Ovary (tissue), 9 donors: Measurements from ENCODE around the gene ANKRD22. TPM values are rescaled to one million over a fixed set of nuclear protein-coding genes. Genes with fewer than 3 reads are reported as not detected.

Source experiments
- DNase-seq, 5 donors: peaks; one replicate each; pipeline ENCODE4 v3.0.0-alpha.2; 2019 to 2020
- H3K27ac ChIP-seq, 2 donors: fragments of 200-600 bp; one replicate each; pipeline versions ENCODE4 v1.5.1 to v1.8.0; 2019 to 2022
- H3K27me3 ChIP-seq: fragments of 200-600 bp; one replicate; pipeline ENCODE4 v1.8.0; 2022
- H3K36me3 ChIP-seq: fragments of 200-600 bp; sonication (generic); one replicate; pipeline ENCODE4 v1.5.1; 2019
- H3K4me1 ChIP-seq: one replicate; pipeline ENCODE4 v1.8.1; 2013; ENCODE audit warnings: mild to moderate bottlenecking, moderate library complexity; ENCODE audit not compliant: insufficient read depth
- H3K4me3 ChIP-seq: fragments of 200-600 bp; sonication (generic); one replicate; pipeline ENCODE4 v1.5.1; 2017
- H3K9me3 ChIP-seq, 2 donors: fragments of 200-600 bp in 1 of 2; sonication (generic) in 1 of 2; one replicate each; pipeline versions ENCODE4 v1.5.1 to v1.8.1; 2013 to 2019; ENCODE audit warnings: mild to moderate bottlenecking in 1 of 2, moderate library complexity in 1 of 2
- CTCF ChIP-seq, 3 donors: fragments of 450-650 bp in 2 of 3; fragments of 200-600 bp in 1 of 3; IDR thresholded peaks; one replicate each; pipeline versions ENCODE4 v1.5.1 to v1.8.0; 2016 to 2022; ENCODE audit warnings: antibody characterized with exemption in 3 of 3, mild to moderate bottlenecking in 1 of 3
- EP300 ChIP-seq: sonication (generic); formaldehyde crosslinking; IDR thresholded peaks from one replicate; pipeline ENCODE4 v1.6.1; 2017; ENCODE audit warnings: antibody characterized with exemption
- POLR2A ChIP-seq: fragments of 450-650 bp; IDR thresholded peaks from one replicate; pipeline ENCODE4 v1.6.1; 2017; ENCODE audit warnings: antibody characterized with exemption, mild to moderate bottlenecking, moderate library complexity
- WGBS, 3 donors: extraction: QIAGEN DNeasy Blood & Tissue Kit in 1 of 3; methylation state at CpG; one replicate each; pipeline versions ENCODE4 v1.1.5 to v1.1.7; 2013 to 2017; 5-methylcytosine and 5-hydroxymethylcytosine counted together
- intact Hi-C, 4 donors: fragments of 100-400 bp; cut with DNase I; formaldehyde crosslinking; loops; one replicate each; pipeline versions ENCODE4 v1.11.0 to v1.15.1; 2022 to 2023
- polyA plus RNA-seq, 2 donors: library from polyadenylated mRNA; stranded (reverse); fragments of 200-250 nt in 1 of 2; fragments of 350-450 nt in 1 of 2; fragmentation: Illumina TruSeq in 1 of 2; extraction: RNeasy Lipid Tissue Mini Kit (QIAGEN cat#74804) in 1 of 2; gene quantifications; one replicate each; pipeline ENCODE4 v1.2.3, GENCODE V29; 2013 to 2014
- total RNA-seq, 7 donors: library from RNA; depleted of rRNA in 2 of 7; stranded (reverse); fragments of >200 nt in 2 of 7; fragmentation: NEBNext Ultra II Directional in 3 of 7; extraction: Animal tissue kit (Norgen Biotek cat#: 25700) in 3 of 7; gene quantifications; one replicate each; pipeline versions ENCODE4 v1.1.0 to v1.2.4, GENCODE V29; 2016 to 2023
- donor health status: DM: no; HTN: no; CAD: no; lungs with moderate emphysema.
- donor health status: DM: no; HTN: no; CAD: no.
- donor health status: Bipolar disorder and iron deficiency.
- donor health status: DM: yes; HTN: yes; CAD: no.
- donor health status: DM: no; HTN: no; CAD: no.
- donor health status: DM: yes; HTN: yes; CAD: no.

The ANKRD22 gene
- total and polyA plus RNA-seq, 9 donors: 0.42 to 0.63 TPM; not detected in 7

DNA sequence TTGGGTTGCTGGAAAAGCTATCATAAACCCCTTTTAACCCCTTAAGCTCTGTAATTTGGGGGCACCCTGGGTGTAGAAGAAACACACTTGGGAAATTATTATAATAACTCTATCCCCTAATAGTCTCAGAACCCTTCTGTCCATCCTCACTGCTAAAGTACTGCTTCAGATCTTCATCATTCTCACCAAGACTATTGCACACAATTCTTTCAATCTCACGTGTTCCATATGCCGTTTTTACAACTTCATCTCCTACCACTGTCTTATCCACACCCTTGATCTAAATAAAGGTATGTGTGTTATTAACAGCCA lies 15.8 kb downstream of the ANKRD22 start:
- Histone ChIP-seq H3K27me3 (no peaks in the 10 kb centered on the region), H3K9me3 (no peaks in the 10 kb centered on the region), H3K4me3 (no peak overlapping the region), H3K36me3 (no peaks in the 10 kb centered on the region), H3K27ac (no peak overlapping the region), H3K4me1 (no peaks in the 10 kb centered on the region)
- WGBS, 3 donors: 15 to 22% (median 19%) methylated on average over 2 of the region's 2 CpGs
- intact Hi-C loops: loop anchor here (2.0 to 10.0 kb wide), 7 partner anchors 91 to 381 kb away; no protein-coding TSS in a partner anchor
- DNase-seq: no peak
- TF ChIP-seq CTCF (IDR thresholded peaks at IDR 0.05): no peak
- TF ChIP-seq EP300: no peak
- TF ChIP-seq POLR2A: no peak

DNA sequence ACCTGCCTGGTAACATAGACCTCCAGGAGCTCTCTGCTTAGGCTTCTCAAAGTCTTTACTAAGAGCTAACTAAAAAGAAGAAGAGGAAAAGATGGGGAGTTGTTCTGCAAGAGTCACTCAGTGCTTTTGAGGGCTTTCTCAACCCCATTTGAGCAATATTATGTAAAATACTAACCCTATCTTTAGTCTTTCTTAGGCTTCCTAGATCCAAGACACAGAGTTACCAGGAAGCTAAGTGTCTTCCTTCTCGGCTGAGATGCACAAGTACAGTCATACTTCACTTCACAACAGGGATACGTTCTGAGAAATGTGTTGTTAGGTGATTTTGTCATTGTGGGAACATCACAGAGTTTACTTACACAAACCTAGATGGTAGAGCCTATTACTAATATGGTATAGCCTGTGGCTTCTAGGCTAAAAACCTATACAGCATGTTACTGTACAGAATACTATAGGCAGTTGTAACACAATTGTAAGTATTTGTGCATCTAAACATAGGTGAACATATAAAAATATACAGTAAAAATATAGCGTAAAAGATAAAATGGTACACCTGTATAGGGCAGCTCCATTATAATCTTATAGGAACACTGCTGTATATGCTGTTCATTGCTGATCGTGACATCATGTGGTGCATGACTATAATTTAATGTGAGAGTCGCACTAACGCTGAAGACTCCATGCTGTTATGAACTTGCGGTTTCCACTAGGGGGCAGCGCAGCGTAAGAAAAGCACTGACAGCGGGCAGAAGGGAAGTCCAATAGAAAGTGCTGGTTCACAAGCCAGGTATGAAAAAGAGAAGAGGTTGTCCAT lies 16.3 kb downstream of the ANKRD22 start:
- Histone ChIP-seq H3K9me3 (no peaks in the 10 kb centered on the region), H3K4me1 (no peaks in the 10 kb centered on the region), H3K36me3 (no peaks in the 10 kb centered on the region), H3K27ac (no peak overlapping the region), H3K4me3 (no peak overlapping the region), H3K27me3 (no peaks in the 10 kb centered on the region)
- intact Hi-C loops: loop anchor here (5.0 to 10.0 kb wide), 4 partner anchors 97 to 382 kb away; no protein-coding TSS in a partner anchor
- DNase-seq: peak; percentile 78 to 91 (median 88)
- 17 to 18% (median 18%) methylated on average over 10 of the region's 10 CpGs for WGBS, 3 donors
- no peak for TF ChIP-seq EP300
- peak; percentile 25 for TF ChIP-seq POLR2A
- peak; percentile 76 to 93 (median 91) for TF ChIP-seq CTCF (IDR thresholded peaks at IDR 0.05)

DNA sequence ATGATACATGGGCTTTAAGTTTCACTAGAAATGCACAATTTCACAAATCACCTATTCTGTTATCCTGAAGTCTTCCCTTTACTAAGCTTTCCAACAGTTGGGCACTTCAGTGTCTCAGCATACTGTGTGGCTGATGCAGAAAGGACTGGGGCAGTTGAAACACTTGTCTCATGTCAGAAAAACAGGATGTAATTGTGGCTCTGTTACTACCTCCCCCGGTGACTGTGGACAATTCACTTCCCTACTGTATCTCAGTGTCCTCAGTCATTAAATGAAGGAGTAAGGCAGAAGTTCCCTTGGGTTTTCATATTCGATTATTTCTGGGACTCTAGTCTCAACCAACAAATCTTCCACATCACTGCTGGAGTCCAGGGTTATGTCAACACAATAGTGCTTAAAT lies 17.9 kb downstream of the ANKRD22 start:
- no peak for DNase-seq
- Histone ChIP-seq H3K36me3 (no peaks in the 10 kb centered on the region), H3K27ac (no peak overlapping the region), H3K4me3 (no peak overlapping the region), H3K4me1 (no peaks in the 10 kb centered on the region), H3K9me3 (no peaks in the 10 kb centered on the region), H3K27me3 (no peaks in the 10 kb centered on the region)
- intact Hi-C loops: loop anchor here in 2 of 4 donors (10.0 kb wide), 2 partner anchors 191 to 381 kb away; no protein-coding TSS in a partner anchor
- 65 to 77% (median 68%) methylated on average over 2 of the region's 2 CpGs for WGBS, 3 donors
- no peak for TF ChIP-seq CTCF (IDR thresholded peaks at IDR 0.05)
- no peak for TF ChIP-seq EP300
- TF ChIP-seq POLR2A: no peak

- no peak for DNase-seq
- H3K27me3 ChIP-seq: no peaks in the 10 kb centered on the region
- no peak overlapping the region for H3K27ac ChIP-seq
- intact Hi-C loops: loop anchor here in 2 of 4 donors (10.0 kb wide), 2 partner anchors 192 to 382 kb away; no protein-coding TSS in a partner anchor
- TF ChIP-seq POLR2A (no peak), EP300 (no peak), CTCF (IDR thresholded peaks at IDR 0.05) (no peak)
- H3K4me1 ChIP-seq: no peaks in the 10 kb centered on the region
- no peaks in the 10 kb centered on the region for H3K36me3 ChIP-seq
- H3K9me3 ChIP-seq: no peaks in the 10 kb centered on the region
- WGBS, 3 donors: 90 to 97% (median 96%) methylated on average over 2 of the region's 2 CpGs
- no peak overlapping the region for H3K4me3 ChIP-seq
Observed at GRCh38 chr10:88833156-88833555, 18.5 kb downstream of the ANKRD22 start.
